ENCODE data around the gene FNBP1.
"Not testable (repeated sequence)": the region's sequence is repeated elsewhere in the genome, so short reads cannot be mapped to it uniquely, and the experiment has no call there.

The FNBP1 gene

DNA sequence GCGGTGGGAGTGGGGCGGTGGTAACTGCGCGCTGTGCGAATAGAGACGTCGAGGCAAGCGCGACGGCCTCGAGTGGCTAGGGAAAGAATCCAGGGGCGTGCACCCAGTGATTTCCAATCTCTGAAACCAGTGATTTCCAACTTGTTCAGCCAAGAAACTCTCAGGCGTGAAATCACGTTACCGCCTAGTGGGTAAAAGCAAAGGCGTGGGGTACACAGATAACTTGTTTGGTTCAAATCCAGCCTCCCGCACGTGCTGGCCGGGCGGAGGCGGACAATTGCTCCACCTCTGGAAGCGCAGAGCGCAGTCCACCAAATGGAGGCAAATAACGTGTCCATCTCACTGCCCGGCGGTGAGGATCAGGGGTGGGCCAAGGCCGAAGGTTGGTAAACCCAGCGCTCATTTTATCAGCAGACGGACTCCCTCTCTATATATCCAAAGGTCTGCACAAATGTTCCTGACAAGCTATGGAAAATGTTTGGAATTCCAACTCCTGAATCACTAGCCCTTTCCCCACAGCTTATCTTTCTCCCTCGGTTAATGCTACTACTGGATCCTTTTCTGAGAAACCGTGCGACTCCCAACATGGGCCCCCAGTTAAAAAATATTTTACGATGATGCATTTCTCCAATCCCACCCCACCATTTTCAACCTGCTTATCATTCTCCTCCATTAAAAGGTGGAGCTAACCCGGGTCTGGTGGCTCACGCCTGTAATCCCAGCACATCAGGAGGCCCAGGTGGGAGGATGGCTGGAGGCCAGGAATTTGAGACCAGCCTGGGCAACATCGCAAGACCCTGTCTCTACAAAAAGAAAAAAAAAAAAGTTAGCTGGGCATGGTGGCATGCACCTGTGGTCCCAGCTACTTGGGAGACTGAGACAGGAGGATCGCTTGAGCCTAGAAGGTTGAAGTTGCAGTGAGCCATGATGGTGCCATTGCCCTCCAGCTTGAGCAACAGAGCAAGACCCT is 950 bp upstream of the FNBP1 start:
- DNase-seq = no peak

GRCh38 chr9:130042406-130042884 is 544 bp downstream of the FNBP1 start:
- no peak for DNase-seq

DNA sequence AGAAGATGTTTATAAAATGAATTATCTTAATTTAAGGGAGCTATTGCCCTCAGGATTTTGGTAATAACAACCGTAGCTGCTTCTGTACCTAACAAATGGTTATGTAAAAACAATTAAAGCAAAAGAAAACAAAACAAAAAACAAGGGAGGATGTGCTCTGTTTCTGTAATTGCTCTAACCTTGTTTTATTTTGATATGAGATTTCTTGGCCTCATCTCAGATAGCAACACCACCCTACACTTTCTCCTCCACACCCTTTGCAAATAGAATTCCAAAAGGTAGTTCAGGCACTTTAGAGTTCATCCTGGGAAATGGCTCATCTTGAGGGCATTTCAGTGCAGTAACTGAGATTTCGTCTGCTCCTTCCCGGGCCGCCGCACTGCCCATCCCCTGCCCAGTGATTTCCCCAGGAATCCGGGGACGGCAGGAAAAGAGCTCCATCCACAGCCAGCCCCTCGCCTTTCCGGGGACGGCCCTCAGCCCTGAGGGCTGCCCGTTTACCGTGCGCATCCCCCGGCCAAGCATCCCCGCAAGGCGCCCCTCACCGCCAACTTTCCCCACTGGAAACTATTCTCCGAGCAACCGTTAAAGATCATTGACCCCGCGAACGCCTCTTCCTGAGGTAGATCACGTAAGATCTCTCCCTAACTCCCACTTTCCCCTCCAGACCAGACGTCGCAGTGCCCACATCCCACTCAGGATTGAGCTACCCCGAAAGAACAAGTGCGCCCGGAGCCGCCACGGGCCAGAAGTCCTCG is 1.2 kb downstream of the FNBP1 start:
- DNase-seq = no peak

DNA sequence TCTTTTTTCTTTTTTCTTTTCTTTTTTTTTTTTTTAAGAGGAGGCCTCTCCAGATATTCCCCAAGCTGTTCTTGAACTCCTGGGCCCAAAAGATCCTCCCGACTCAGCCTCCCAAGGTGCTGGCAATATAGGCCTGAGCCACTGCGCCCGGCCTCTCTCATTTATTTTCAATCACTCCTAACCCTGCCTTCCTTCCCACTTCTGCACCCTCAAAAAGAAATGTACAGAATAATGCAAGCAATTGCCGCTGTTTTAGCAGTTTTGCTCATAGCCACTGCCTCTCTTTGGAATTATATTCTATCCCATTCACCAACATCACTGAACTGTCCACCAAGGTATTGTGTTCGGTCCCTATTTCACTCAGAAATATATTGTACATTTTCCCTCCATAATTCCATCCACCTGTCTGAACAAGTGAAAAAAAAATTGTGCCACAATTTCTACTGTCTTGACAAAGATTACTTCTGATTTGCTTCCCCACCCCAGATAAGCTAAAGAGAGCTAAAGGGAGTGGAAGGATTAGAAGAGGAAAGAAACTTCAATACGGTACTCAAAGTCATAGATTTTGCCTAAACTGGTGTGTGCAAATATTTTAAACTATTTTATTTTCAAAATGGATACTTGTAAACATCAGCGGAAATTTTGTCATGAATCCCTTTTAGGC is 1.9 kb downstream of the FNBP1 start:
- no peak for DNase-seq

DNA sequence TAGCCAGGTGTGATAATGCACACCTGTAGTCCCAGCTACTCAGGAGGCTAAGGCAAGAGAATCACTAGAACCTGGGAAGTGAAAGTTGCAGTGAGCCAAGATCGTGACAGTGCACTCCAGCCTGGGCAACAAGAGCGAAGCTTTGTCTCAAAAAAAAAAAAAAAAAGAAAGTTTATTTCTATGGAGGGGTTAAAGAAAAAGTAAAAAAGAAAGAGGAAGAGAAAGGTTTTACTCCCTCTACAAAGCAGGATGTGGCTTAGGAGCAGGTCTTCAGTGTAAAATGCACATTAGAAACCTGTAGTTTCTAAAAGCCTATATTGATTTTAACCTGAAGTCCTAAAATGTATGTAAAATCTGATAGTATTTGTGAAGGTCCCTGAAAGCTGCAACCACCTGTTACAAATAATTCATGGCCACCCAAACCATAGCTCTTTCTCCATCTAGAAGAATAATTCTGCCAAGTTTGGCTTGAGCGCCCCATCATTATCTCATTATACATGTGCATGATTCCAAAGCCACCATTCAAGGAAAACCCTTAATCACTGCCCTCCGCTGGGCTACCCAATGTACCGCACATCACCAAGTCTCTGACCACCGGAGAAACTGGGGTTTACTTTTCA is 3.4 kb downstream of the FNBP1 start:
- DNase-seq = peak; percentile 49 to 63

DNA sequence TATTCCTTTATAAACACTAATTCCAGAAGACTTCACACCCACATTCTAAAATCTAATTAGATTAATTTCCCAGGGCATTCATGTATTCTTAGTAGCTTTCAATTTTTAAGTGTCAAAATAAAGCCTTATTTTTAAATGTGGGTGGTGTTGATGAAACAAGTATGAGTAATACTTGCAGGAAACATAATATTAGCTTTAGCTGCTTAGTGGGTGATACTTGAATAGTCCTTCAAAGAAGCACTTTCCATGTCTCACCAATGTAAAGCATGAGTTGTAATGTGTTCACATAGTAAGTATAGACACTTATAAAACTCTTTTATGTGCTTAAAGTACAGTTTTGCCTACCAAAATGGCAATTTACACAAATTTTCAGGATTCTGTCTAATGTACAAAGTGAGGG is 6.9 kb downstream of the FNBP1 start:
- DNase-seq = peak in 1 of 2 donors; percentile 49

GRCh38 chr9:130034570-130034969 is 8.4 kb downstream of the FNBP1 start:
- no peak for DNase-seq

DNA sequence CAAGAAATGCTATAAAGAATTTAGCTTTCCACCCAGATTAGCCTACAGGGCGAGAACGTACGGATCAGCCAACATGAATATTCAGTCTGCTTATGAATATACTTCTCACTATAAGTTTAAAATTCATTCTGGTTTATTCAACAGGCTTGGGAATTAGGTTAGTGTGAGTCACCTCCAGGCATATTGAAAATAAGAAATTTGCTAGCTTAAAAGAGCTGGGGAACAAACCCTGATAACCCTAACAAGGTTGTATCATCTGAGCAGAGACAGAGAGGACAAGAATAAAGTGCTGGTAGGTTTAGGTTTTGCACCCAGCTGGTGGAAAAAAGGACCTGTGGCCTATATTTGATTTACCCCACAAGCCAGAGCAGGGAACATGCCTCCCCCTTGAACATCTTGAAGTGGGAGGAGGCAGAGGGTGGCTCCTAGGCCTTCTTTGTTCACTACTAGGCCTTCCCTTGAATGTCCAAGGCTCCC is 12.3 kb downstream of the FNBP1 start:
- DNase-seq = peak in 1 of 2 donors; percentile 40

GRCh38 chr9:130029223-130029973 is 13.6 kb downstream of the FNBP1 start:
- DNase-seq = no peak

DNA sequence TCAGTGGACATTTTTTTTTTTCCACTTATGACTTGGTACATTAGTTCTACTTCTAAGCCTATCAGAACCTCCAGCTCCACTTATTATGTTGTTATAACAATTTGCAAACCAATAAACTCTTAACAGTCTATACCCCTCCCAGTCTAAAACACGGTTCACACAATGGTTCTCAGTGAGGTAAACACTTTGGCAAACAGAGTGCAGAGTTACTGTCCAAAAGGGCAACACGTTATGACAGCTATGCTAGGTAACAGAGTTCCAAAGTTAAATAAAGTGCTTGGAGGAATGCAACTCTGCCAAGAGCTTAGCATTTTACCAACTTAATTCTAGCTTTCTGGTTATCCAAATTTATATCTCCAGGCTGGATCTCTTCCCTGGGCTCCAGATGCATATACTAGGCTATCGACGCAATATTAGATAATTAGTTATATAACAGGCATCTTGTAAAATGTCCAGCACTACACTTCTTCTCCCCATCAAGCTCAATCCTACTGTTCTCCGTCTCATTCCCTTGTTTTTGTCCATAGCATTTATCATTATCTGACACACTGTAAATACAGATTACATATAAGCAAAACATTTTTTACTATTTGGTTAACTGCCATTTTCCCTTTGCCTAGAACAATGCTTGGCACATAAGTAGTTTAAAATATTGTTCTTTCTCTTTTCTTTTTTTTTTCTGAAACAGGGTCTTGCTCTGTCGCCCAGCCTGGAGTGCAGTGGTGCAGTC is 14.3 kb downstream of the FNBP1 start:
- DNase-seq = no peak

DNA sequence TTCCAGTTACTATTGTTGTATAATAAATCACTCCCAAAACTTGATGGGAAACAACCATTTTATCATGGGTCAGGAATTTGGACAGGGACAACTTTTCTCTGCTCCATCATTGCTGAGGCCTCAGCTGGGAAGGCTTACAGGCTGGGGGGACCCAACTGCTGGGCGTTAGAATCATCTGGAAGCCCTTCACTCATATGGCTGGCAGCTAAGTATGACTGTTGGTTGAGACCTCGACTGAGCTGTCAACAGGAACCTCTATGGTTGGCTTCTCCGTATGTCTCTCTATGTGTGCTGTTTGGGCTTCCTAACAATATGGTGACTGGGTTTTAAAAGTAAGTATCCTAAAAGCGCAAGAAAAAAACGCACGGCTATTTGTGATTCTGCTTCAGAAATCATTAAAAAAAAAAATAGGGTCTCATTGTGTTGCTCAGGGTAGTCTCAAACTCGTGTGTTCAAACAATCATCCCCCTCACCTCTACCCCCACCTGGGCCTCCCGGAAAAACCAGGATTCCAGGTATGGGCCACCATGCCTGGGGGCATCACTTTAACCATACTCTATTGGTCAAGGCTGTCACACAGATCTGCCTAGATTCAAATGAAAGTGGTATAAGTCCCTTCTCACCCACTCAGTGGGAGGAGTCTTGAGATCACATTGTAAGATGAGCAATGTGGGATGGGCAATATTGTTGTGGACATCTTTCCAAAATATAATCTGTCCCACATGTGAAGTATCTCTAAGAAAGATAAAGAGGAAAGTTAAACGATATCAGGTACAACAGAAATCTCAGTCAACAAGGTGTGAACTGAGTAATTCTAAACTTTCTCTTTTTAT is 15.2 kb downstream of the FNBP1 start:
- no peak for DNase-seq

DNA sequence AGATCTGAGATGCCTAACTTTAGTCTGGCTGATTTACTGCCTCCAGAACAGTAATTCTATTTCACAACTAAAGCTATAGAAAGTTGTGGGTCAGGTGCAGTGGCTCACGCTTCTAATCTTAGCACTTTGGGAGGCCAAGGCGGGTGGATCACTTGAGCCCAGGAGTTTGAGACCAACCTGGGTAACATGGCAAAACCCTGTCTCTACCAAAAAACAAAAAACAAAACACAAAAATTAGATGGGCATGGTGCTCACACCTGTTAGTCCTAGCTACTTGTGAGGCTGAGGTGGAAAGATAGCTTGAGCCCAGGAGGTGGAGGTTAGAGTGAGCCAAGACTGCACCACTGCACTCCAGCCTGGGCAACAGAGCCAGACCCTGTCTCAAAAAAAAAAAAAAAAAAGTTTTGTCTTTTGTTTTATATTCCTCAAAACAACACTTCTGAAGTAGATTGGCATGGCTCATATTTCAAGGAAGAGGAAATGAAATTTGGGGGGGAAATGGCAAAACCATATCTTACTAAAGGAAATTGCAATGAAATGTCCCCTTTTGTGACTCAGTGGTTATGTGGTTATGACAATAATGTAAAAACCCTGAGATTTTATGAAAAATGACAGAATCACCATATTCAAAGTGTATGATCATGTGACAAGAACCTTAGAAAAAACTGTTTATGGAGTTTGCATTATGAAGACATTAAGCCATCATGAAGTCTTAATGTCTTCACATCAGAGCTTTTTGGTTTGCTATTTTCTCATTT is 16.2 kb downstream of the FNBP1 start:
- peak in 1 of 2 donors; percentile 65 for DNase-seq

DNA sequence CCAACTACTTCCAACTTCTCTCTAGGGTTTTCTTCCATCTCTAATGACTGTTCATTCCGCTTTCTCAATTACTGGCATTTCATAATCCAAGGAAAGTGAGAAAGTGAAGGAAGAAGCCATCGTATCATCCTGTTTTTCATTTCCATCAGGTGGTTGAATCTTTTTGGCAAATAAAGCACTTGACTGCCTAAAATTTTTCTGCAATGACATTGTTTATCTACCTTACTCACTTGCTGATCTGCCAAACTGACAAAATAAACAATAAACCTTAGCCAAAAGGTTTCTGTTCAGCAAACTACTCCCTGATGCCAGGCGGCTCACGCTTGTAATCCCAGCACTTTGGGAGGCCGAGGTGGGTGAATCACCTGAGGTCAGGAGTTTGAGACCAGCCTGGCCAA is 18.4 kb downstream of the FNBP1 start:
- DNase-seq = no peak

DNA sequence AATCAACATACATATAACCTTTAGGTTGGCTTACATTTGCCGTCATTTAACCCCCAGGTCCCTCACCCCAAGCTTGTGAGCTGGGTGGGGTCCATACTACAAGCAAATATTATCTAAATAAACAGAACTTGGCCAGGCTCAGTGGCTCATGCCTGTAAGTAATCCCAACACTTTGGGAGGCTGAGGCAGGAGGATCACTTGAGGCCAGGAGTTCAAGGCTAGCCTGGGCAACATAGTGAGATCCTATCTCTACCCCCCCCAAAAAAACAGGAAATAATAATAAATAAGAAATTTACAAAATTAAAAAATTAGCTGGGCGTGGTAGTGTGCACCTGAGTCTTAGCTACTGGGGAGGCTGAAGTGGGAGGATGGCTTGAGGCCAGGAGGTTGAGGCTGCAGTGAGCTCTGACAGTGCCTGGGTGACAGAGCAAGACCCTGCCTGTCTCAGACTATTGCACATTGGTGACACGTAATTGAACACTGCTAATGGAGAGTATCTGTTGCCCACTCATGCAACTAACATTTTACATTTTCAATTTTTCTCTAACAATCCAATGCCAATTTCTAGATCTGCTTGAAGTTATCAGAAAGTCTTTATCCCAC is 18.9 kb downstream of the FNBP1 start:
- DNase-seq = no peak

DNA sequence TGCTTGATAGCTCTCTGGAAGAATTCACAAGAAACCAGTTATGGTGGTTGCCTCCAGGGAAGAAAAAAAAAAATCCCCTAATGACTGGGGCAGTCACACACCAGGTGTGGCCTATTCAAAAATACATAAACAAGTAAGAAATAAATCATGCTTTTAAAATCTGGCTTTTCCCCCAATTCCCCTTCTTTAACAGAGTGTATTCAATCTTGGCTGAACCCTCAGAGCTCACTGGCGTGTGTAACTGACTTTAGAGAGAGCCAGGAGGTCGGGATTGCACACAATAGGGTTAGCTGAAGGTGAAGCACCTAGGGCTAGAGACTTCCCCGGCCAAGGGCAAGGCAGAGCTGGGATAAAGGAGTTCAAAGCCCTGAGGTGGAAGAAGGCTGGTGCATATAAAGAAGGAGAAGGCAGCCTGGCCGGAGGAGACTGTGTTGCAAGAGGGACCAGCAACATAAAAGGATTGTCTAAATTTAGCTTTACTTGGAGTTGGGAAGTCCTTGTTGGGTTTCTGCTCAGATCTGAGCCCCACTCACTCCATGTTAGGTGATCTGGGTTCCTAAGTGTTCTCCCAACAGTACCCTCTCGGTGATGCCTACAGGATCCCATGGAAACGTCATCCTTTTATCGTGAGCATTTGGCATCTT is 19.7 kb downstream of the FNBP1 start:
- peak in 1 of 2 donors; percentile 78 for DNase-seq

GRCh38 chr9:130022566-130023143 is 20.3 kb downstream of the FNBP1 start:
- DNase-seq = no peak

DNA sequence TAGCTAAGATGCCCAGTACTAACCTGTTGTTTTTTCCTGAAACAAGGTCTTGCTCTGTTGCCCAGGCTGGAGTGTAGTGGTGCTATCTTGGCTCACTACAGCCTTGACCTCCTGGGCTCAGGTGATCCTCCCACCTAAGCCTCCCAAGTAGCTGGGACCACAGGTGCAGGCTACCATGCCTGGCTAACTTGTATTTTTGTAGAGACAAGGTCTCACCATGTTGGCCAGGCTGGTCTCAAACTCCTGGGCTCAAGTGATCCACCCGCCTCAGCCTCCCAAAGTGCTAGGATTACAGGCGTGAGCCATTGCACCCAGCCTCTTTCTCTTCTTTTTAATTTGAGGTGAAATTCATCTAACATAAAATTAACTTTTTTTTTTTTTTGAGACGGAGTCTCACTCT is 21.1 kb downstream of the FNBP1 start:
- DNase-seq = not testable (repeated sequence)

DNA sequence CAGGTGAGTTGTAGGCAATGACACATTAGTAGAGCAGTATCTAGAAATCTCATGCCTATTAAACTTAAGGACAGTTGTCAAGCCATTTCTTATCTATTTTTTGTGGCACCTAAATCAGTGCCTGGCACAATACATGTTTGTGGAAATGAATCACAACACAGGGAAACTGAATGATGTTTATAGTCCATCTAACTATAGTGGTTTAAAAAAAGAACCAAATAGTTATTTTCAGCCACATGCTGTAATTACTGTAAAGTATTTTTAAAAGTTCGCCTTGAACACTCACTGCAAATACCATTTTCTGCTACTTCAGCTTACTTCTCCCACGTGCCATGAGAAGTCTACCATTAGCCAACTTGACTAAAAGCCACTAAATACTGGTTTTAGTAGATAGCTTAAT is 21.9 kb downstream of the FNBP1 start:
- DNase-seq = no peak
